GM23248 (cell line): Measurements from ENCODE around the gene TUBB6.

Experiments
- EZH2 ChIP-seq: fragments of 200-600 bp; sonication (generic); IDR thresholded peaks from 2 replicates; pipeline ENCODE4 v1.6.1; 2018; ENCODE audit warnings: antibody characterized with exemption, mild to moderate bottlenecking; ENCODE audit not compliant: insufficient read depth, poor library complexity, severe bottlenecking
- EZH2phosphoT487 ChIP-seq: fragments of 200-600 bp; sonication (generic); IDR thresholded peaks from 2 replicates; pipeline ENCODE4 v1.6.1; 2018; ENCODE audit warnings: antibody characterized with exemption, moderate library complexity, mild to moderate bottlenecking, low read depth; ENCODE audit not compliant: insufficient read depth

DNA sequence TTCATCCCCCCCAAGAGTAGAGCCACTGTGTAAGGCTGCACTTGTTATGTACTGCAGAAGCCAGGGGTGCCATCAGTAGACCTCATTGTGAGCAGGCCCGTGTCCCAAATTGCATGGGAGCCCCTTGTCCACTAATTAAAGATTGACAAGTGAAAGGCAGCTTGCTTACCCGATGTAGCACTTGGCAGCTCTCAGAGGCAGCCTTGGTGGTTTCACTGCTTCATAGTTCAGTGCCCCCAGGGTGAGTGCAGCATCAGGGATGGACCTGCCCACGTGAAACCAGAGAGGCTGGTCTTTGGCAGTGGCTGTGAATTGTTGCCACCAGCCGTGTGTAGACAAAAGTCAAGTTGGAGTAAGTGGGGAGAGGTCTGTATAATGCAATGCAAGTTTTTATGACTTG is 13.3 kb downstream of the TUBB6 start:
- TF ChIP-seq EZH2phosphoT487 (no peak), EZH2 (no peak)
